Measurements from ENCODE around the gene BEND3. TPM values are rescaled to one million over a fixed set of nuclear protein-coding genes. Genes with fewer than 3 reads are reported as not detected.

The BEND3 gene
- total and polyA plus RNA-seq, 2 donors from 2014 or later, result 1.1 to 3.6 TPM

GRCh38 chr6:107124934-107125348 is 9.6 kb upstream of the BEND3 start:
- FAIRE-seq, result no peak
- no peaks in the 10 kb centered on the region for H3K27me3 ChIP-seq (ENCODE audit: control insufficient read depth, insufficient read depth, low read length)
- no peaks in the 10 kb centered on the region for H3K4me1 ChIP-seq (ENCODE audit: control insufficient read depth in 2 of 3, insufficient read depth in 2 of 3, low read depth in 1 of 3, low read length in 3 of 3)
- no peak for TF ChIP-seq CTCF (IDR thresholded peaks at IDR 0.05; ENCODE audit: borderline replicate concordance, extremely low read depth, insufficient read depth)
- no peaks in the 10 kb centered on the region for H3K36me3 ChIP-seq (ENCODE audit: control insufficient read depth in 2 of 3, insufficient read depth in 3 of 3, low read length in 3 of 3)
- intact Hi-C loops (cut with DNase I), result no loop called here
- no peak overlapping the region for H3K9ac ChIP-seq (ENCODE audit: low read length in 3 of 3)
- no peaks in the 10 kb centered on the region for H3K9me3 ChIP-seq (ENCODE audit: control insufficient read depth in 2 of 3, insufficient read depth in 1 of 3, low read length in 3 of 3)
- no peak overlapping the region for H3K27ac ChIP-seq (ENCODE audit: low read depth in 2 of 2, low read length in 2 of 2)
- no peak overlapping the region for H3K4me3 ChIP-seq (ENCODE audit: low read length in 3 of 3)
- DNase-seq, result peak in 3 of 5 donors; percentile 35 to 59 (median 48)

- H3K9ac ChIP-seq (ENCODE audit: low read length in 3 of 3), result no peak overlapping the region
- no peak overlapping the region for H3K27ac ChIP-seq (ENCODE audit: low read depth in 2 of 2, low read length in 2 of 2)
- H3K4me1 ChIP-seq (ENCODE audit: control insufficient read depth in 2 of 3, insufficient read depth in 2 of 3, low read depth in 1 of 3, low read length in 3 of 3), result no peaks in the 10 kb centered on the region
- no peak for TF ChIP-seq CTCF (IDR thresholded peaks at IDR 0.05; ENCODE audit: borderline replicate concordance, extremely low read depth, insufficient read depth)
- DNase-seq (no peak), FAIRE-seq (no peak)
- H3K9me3 ChIP-seq (ENCODE audit: control insufficient read depth in 2 of 3, insufficient read depth in 1 of 3, low read length in 3 of 3), result no peaks in the 10 kb centered on the region
- H3K4me3 ChIP-seq (ENCODE audit: low read length in 3 of 3), result no peak overlapping the region
- no peaks in the 10 kb centered on the region for H3K27me3 ChIP-seq (ENCODE audit: control insufficient read depth, insufficient read depth, low read length)
- no peaks in the 10 kb centered on the region for H3K36me3 ChIP-seq (ENCODE audit: control insufficient read depth in 2 of 3, insufficient read depth in 3 of 3, low read length in 3 of 3)
- intact Hi-C loops (cut with DNase I), result no loop called here
These were observed 8.2 kb upstream of the BEND3 start for GRCh38 chr6:107123501-107123900.

- no peak for FAIRE-seq
- TF ChIP-seq CTCF (IDR thresholded peaks at IDR 0.05; ENCODE audit: borderline replicate concordance, extremely low read depth, insufficient read depth), result no peak
- Histone ChIP-seq H3K4me3 (ENCODE audit: low read length in 3 of 3) (no peak overlapping the region), H3K4me1 (ENCODE audit: control insufficient read depth in 2 of 3, insufficient read depth in 2 of 3, low read depth in 1 of 3, low read length in 3 of 3) (no peaks in the 10 kb centered on the region), H3K36me3 (ENCODE audit: control insufficient read depth in 2 of 3, insufficient read depth in 3 of 3, low read length in 3 of 3) (no peaks in the 10 kb centered on the region), H3K9me3 (ENCODE audit: control insufficient read depth in 2 of 3, insufficient read depth in 1 of 3, low read length in 3 of 3) (no peaks in the 10 kb centered on the region), H3K27ac (ENCODE audit: low read depth in 2 of 2, low read length in 2 of 2) (no peak overlapping the region), H3K9ac (ENCODE audit: low read length in 3 of 3) (no peak overlapping the region), H3K27me3 (ENCODE audit: control insufficient read depth, insufficient read depth, low read length) (no peaks in the 10 kb centered on the region)
- DNase-seq, result no peak
- intact Hi-C loops (cut with DNase I), result no loop called here
These were observed 7.4 kb upstream of the BEND3 start for GRCh38 chr6:107122748-107123147.

- no peak for TF ChIP-seq CTCF (IDR thresholded peaks at IDR 0.05; ENCODE audit: borderline replicate concordance, extremely low read depth, insufficient read depth)
- Histone ChIP-seq H3K9ac (ENCODE audit: low read length in 3 of 3) (no peak overlapping the region), H3K4me1 (ENCODE audit: control insufficient read depth in 2 of 3, insufficient read depth in 2 of 3, low read depth in 1 of 3, low read length in 3 of 3) (no peaks in the 10 kb centered on the region), H3K9me3 (ENCODE audit: control insufficient read depth in 2 of 3, insufficient read depth in 1 of 3, low read length in 3 of 3) (no peaks in the 10 kb centered on the region), H3K4me3 (ENCODE audit: low read length in 3 of 3) (no peak overlapping the region), H3K36me3 (ENCODE audit: control insufficient read depth in 2 of 3, insufficient read depth in 3 of 3, low read length in 3 of 3) (no peaks in the 10 kb centered on the region), H3K27me3 (ENCODE audit: control insufficient read depth, insufficient read depth, low read length) (no peaks in the 10 kb centered on the region), H3K27ac (ENCODE audit: low read depth in 2 of 2, low read length in 2 of 2) (no peak overlapping the region)
- intact Hi-C loops (cut with DNase I), result no loop called here
- no peak for DNase-seq
- no peak for FAIRE-seq
These were observed 6.7 kb upstream of the BEND3 start for GRCh38 chr6:107121964-107122495.

Measured in kidney (tissue), 14 donors.